ENCODE measurements around the gene EFCAB6. TPM values are rescaled to one million over a fixed set of nuclear protein-coding genes. Genes with fewer than 3 reads are reported as not detected.

The EFCAB6 gene
- total and polyA plus RNA-seq, 2 donors (not counting 3 experiments of a cell fraction or from before 2014, with no cell fraction given): 0.07 to 0.31 TPM

- no peak overlapping the region for H3K4me2 ChIP-seq (ENCODE audit: insufficient read depth, low read length)
- intact Hi-C loops (cut with micrococcal nuclease): no loop called here
- dilution Hi-C loops (cut with MboI; ENCODE audit: extremely low pct_ligation_motif_present, low sequenced_read_pairs): no loop called here
- H3K9ac ChIP-seq (replicated peaks; ENCODE audit: extremely low read depth, insufficient read depth, low read length): no peak overlapping the region
- no TSS peak for BruUV-seq (replicated peaks)
- no peaks in the 10 kb centered on the region for H3K79me2 ChIP-seq (ENCODE audit: control insufficient read depth, insufficient read depth, low read length)
- CTCF ChIA-PET: no interaction called here
- no peak overlapping the region for H2AFZ ChIP-seq (ENCODE audit: low read depth, low read length)
- DNase-seq (ENCODE audit: low read depth, low spot score) (no peak), FAIRE-seq (no peak)
- H3K9me3 ChIP-seq (replicated peaks; ENCODE audit: control insufficient read depth, insufficient read depth, low read length): no peaks in the 10 kb centered on the region
- H3K9me1 ChIP-seq (replicated peaks; ENCODE audit: control insufficient read depth, extremely low read depth, insufficient read depth, low read length): no peaks in the 10 kb centered on the region
- H3K4me1 ChIP-seq (ENCODE audit: control insufficient read depth, extremely low read depth, insufficient read depth, low read length): no peaks in the 10 kb centered on the region
- H3K27ac ChIP-seq (ENCODE audit: insufficient read depth, low read depth, low read length): no peak overlapping the region
- H3K36me3 ChIP-seq (ENCODE audit: control insufficient read depth in 2 of 2, extremely low read depth in 1 of 2, insufficient read depth in 2 of 2, low read length in 2 of 2): no peaks in the 10 kb centered on the region
- POLR2A ChIA-PET: no interaction called here
- TF ChIP-seq POLR2A (IDR thresholded peaks at IDR 0.05; ENCODE audit: low read depth, low read length): no peak
- no peaks in the 10 kb centered on the region for H3K27me3 ChIP-seq (ENCODE audit: control insufficient read depth in 2 of 2, insufficient read depth in 2 of 2, low read length in 2 of 2)
- no peaks in the 10 kb centered on the region for H4K20me1 ChIP-seq (replicated peaks; ENCODE audit: control insufficient read depth, extremely low read depth, insufficient read depth, low read length)
- H3K4me3 ChIP-seq (replicated peaks in 1 of 3; ENCODE audit: insufficient read depth in 1 of 3, low read depth in 1 of 3, low read length in 3 of 3): no peak overlapping the region
Observed at GRCh38 chr22:43828998-43829782, 17.1 kb upstream of the EFCAB6 start.

DNA sequence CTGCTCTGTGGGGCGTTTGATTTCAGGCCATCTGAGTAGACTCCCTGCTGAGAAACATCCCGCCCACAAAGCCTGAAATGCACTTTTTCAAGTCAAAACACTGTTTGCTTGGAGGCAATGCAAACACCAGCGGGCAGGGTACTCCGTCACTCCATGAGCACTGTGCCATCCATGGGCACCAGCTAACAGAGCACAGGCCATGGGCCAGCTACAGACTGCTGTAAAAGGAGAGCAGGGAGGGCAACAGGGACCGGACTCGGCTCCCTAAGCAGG, 16.6 kb upstream of the EFCAB6 start:
- Histone ChIP-seq H2AFZ (ENCODE audit: low read depth, low read length) (no peak overlapping the region), H3K27me3 (ENCODE audit: control insufficient read depth in 2 of 2, insufficient read depth in 2 of 2, low read length in 2 of 2) (no peaks in the 10 kb centered on the region), H3K9ac (replicated peaks; ENCODE audit: extremely low read depth, insufficient read depth, low read length) (no peak overlapping the region), H3K79me2 (ENCODE audit: control insufficient read depth, insufficient read depth, low read length) (no peaks in the 10 kb centered on the region), H3K4me3 (replicated peaks in 1 of 3; ENCODE audit: insufficient read depth in 1 of 3, low read depth in 1 of 3, low read length in 3 of 3) (no peak overlapping the region), H3K9me1 (replicated peaks; ENCODE audit: control insufficient read depth, extremely low read depth, insufficient read depth, low read length) (no peaks in the 10 kb centered on the region), H3K4me2 (ENCODE audit: insufficient read depth, low read length) (no peak overlapping the region), H3K9me3 (replicated peaks; ENCODE audit: control insufficient read depth, insufficient read depth, low read length) (no peaks in the 10 kb centered on the region), H3K27ac (ENCODE audit: insufficient read depth, low read depth, low read length) (no peak overlapping the region), H4K20me1 (replicated peaks; ENCODE audit: control insufficient read depth, extremely low read depth, insufficient read depth, low read length) (no peaks in the 10 kb centered on the region), H3K4me1 (ENCODE audit: control insufficient read depth, extremely low read depth, insufficient read depth, low read length) (no peaks in the 10 kb centered on the region), H3K36me3 (ENCODE audit: control insufficient read depth in 2 of 2, extremely low read depth in 1 of 2, insufficient read depth in 2 of 2, low read length in 2 of 2) (no peaks in the 10 kb centered on the region)
- no TSS peak for BruUV-seq (replicated peaks)
- ChIA-PET CTCF (no interaction called here), POLR2A (no interaction called here)
- TF ChIP-seq JUN (IDR thresholded peaks at IDR 0.05; ENCODE audit: borderline replicate concordance, insufficient read depth, insufficient read length, low read depth) (no peak), MAX (IDR thresholded peaks at IDR 0.05; ENCODE audit: insufficient read depth, insufficient read length) (no peak)
- DNase-seq (ENCODE audit: low read depth, low spot score): no peak
- intact Hi-C loops (cut with micrococcal nuclease): no loop called here
- no peak for FAIRE-seq
- dilution Hi-C loops (cut with MboI; ENCODE audit: extremely low pct_ligation_motif_present, low sequenced_read_pairs): no loop called here

All from endothelial cell of umbilical vein (primary cell).